HUES48 (cell line): ENCODE measurements around the gene PARD3.
A peak's percentile ranks its signal among the peaks of the same experiment; 100 is the strongest.
"Not testable (repeated sequence)": the region's sequence is repeated elsewhere in the genome, so short reads cannot be mapped to it uniquely, and the experiment has no call there.

Experiments
- H3K27ac ChIP-seq: one replicate; pipeline ENCODE4 v1.7.0; 2013; ENCODE audit warnings: low read depth, low read length, inconsistent platforms
- H3K27me3 ChIP-seq: 2 replicates; pipeline ENCODE4 v1.6.1; 2013; ENCODE audit warnings: mild to moderate bottlenecking, low read length; ENCODE audit not compliant: control insufficient read depth, insufficient read depth
- H3K36me3 ChIP-seq: 2 replicates; pipeline ENCODE4 v1.6.1; 2013; ENCODE audit warnings: low read length; ENCODE audit not compliant: control insufficient read depth, insufficient read depth
- H3K4me1 ChIP-seq: 2 replicates; pipeline ENCODE4 v1.6.1; 2013; ENCODE audit warnings: mild to moderate bottlenecking, low read length; ENCODE audit not compliant: control insufficient read depth, insufficient read depth
- H3K4me3 ChIP-seq: 2 replicates; pipeline ENCODE4 v1.5.1; 2013; ENCODE audit warnings: mild to moderate bottlenecking, low read depth, low read length
- H3K9ac ChIP-seq: 2 replicates; pipeline ENCODE4 v1.6.1; 2013; ENCODE audit warnings: mild to moderate bottlenecking, low read depth, low read length, moderate library complexity
- H3K9me3 ChIP-seq: 2 replicates; pipeline ENCODE4 v1.6.1; 2013; ENCODE audit warnings: low read length; ENCODE audit not compliant: control insufficient read depth, insufficient read depth

Gene PARD3

DNA sequence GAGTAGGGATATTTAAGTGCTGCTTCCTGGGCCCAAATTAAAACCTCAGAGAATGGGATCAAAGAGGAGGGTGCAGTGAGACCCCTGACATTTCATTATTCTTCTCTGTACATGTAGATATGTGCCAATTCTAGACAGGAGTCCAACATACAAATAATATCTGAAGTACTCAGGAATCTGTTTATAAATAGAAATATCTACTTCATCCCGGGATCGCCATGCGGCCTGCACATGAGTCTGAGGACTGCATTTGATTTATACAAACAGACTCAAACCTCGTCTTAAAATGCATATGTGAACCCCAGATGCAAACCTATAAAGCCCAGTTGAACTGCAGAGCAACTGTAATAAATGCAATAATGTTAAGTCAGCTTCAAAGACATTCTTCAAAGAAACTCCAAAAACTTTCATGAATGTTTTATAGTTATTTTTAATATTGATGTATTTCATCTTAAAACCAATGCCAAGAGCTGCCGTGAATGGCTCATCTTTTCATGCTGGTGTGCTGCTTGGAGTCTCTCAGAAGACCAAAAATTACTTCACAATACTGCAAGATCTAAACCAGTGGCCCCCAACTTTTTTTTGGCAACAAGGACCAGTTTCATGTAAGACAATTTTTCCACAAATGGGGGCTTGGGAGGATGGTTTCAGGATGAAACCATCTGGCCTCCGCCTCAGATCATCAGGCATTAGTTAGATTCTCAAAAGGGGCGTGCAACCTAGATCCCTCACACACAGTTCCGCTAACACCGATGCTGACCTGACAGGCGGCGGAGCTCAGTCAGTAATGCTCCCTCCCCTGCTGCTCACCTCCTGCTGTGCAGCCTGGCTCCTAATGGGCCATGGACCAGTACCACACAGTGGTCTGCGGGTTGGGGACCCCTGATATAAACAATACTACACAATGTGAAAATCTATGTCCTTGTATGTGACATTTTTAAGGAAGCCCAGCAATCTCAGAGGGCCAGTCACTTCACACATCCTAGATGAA, 166.9 kb downstream of the PARD3 start:
- Histone ChIP-seq H3K36me3 (no peaks in the 10 kb centered on the region), H3K27me3 (no peaks in the 10 kb centered on the region), H3K4me1 (peaks cover 36% of the 10 kb centered on the region), H3K9ac (no peak overlapping the region), H3K9me3 (no peaks in the 10 kb centered on the region), H3K27ac (no peak overlapping the region), H3K4me3 (no peak overlapping the region)

DNA sequence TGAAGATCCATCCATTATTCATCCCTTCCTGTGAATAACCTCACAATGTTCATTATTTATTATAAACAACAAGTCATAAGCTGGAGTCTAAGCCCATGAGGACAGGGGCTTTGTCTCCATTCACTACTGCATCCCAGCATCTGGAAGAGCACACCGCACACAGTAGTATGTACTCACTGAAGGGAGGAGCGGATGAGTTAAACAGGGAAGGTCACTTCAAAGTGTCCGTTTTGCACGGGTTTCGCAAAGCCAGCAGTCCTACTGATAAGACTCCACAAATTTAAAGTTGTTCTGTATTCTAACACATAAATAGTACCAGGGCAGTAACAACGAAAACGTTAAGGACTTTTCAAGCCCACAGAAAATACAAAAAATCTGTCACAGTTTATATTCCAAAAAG, 167.9 kb downstream of the PARD3 start:
- no peaks in the 10 kb centered on the region for H3K9me3 ChIP-seq
- no peak overlapping the region for H3K4me3 ChIP-seq
- H3K4me1 ChIP-seq = peaks cover 26% of the 10 kb centered on the region
- H3K27ac ChIP-seq = no peak overlapping the region
- no peaks in the 10 kb centered on the region for H3K36me3 ChIP-seq
- no peaks in the 10 kb centered on the region for H3K27me3 ChIP-seq
- H3K9ac ChIP-seq = no peak overlapping the region

DNA sequence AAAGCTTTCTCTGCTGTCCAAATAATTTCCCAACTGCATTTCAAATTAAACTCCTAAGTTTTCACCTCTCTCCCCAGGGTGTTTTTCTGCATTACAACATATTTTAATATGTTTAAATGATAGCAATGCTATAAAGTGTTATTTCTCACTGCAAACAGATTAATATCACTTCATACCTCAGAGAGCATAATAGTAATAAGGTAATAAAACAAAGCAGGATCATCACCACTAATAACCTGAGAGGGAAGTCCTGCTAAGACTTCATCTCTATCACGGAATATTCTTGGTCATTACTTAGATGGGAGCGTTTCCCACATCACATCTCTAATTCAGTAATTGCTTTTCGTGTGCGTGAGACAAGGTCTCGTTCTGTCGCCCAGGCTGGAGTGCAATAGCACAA, 168.8 kb downstream of the PARD3 start:
- H3K4me1 ChIP-seq = peaks cover 17% of the 10 kb centered on the region
- no peak overlapping the region for H3K9ac ChIP-seq

DNA sequence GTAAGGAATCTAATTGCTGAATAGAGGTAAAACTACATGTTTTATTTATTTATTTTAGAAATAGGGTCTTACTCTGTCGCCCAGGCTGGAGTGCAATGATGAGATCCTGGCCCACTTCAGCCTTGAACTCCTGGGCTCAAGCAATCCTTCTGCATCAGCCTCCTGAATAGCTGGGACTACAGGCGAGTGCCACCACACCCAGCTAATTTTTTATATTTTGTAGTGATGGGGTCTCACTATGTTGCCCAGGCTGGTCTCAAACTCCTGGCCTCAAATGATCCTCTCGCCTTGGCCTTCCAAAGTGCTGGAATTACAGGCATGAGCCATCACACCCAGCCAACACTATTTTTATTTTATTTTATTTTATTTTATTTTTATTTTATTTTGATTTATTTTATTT, 170.3 kb downstream of the PARD3 start:
- H3K4me3 ChIP-seq, H3K9me3 ChIP-seq, H3K9ac ChIP-seq, H3K27me3 ChIP-seq, H3K27ac ChIP-seq, H3K36me3 ChIP-seq: not testable (repeated sequence)
- peaks cover 13% of the 10 kb centered on the region for H3K4me1 ChIP-seq

More for the DNA sequence above, 168.8 kb downstream of the PARD3 start:
- Histone ChIP-seq H3K27me3 (no peaks in the 10 kb centered on the region), H3K4me3 (no peak overlapping the region), H3K27ac (no peak overlapping the region), H3K9me3 (no peaks in the 10 kb centered on the region), H3K36me3 (no peaks in the 10 kb centered on the region)

DNA sequence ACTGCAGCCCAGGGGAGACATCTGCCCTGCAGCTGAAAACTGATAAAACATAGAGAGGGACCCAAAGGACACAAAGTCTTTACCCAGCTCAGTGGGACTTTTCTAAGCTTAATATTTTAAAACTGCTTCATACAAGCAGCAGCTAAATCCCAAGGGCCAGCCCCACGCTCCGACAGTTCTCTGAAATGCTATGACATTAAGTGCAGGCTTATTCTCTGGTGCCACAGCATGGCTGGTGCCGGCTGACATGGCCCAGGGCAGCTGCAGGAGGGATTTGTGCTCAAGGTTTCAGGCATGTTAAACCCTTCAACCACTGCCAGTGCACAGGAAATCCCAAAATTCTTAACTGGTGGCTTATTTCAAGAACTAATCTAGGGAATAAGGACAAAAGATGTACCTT, 170.9 kb downstream of the PARD3 start:
- Histone ChIP-seq H3K4me3 (no peak overlapping the region), H3K9ac (no peak overlapping the region), H3K27me3 (no peaks in the 10 kb centered on the region), H3K27ac (no peak overlapping the region), H3K36me3 (no peaks in the 10 kb centered on the region), H3K9me3 (no peaks in the 10 kb centered on the region), H3K4me1 (peaks cover 11% of the 10 kb centered on the region)

DNA sequence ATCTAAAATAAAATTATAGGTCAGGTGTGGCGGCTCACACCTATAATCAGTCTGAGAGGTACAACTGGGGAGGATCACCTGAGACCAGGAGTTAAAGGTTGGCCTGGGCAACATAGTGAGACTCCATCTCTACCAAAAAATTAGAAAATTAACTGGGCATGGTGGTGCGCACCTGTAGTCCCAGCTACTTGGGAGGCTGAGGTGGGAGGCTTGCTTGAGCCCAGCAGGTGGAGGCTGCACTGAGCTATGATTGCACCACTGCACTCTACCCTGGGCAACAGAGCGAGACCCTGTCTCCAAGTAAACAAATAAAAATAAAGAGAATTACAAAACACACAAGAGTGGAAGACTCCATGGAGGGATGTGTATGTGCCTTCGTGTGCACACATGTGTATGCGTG, 171.5 kb downstream of the PARD3 start:
- Histone ChIP-seq H3K36me3 (no peaks in the 10 kb centered on the region), H3K9ac (no peak overlapping the region), H3K4me3 (no peak overlapping the region), H3K9me3 (no peaks in the 10 kb centered on the region), H3K27me3 (no peaks in the 10 kb centered on the region), H3K4me1 (peaks cover 5% of the 10 kb centered on the region), H3K27ac (no peak overlapping the region)

DNA sequence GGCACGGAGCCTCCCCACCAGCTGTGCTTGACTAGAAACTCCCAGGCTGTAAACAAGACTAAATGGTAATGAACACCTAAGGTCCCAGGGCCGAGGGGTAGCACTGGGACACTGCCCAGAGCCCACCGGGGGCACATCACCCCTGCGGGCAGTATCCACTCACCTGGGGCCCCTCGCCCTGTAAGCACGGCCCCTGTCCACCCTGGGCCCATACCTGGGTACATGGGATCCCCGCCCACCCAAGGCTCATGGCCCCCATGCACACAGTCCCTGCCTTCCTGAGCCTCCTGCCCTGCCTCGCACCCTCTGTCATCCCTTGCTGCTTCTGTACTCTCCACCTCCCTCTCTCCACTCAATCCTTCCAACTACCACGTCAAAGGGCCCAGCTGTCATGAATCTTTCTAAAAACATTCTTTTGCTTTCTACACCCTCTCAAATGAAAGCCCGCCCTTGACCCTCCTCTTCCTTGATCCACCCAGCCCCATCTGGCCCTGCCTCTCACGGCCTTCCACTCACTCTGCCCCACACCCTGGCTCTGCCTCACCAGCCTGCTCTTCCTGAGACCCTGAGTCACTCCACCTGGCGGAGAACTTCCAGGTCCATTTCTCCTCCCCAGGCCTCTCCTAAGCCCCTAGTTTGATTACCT, 173.1 kb downstream of the PARD3 start:
- Histone ChIP-seq H3K4me3 (no peak overlapping the region), H3K9ac (no peak overlapping the region), H3K36me3 (no peaks in the 10 kb centered on the region), H3K27ac (no peak overlapping the region), H3K4me1 (peaks cover 13% of the 10 kb centered on the region), H3K27me3 (no peaks in the 10 kb centered on the region), H3K9me3 (no peaks in the 10 kb centered on the region)

DNA sequence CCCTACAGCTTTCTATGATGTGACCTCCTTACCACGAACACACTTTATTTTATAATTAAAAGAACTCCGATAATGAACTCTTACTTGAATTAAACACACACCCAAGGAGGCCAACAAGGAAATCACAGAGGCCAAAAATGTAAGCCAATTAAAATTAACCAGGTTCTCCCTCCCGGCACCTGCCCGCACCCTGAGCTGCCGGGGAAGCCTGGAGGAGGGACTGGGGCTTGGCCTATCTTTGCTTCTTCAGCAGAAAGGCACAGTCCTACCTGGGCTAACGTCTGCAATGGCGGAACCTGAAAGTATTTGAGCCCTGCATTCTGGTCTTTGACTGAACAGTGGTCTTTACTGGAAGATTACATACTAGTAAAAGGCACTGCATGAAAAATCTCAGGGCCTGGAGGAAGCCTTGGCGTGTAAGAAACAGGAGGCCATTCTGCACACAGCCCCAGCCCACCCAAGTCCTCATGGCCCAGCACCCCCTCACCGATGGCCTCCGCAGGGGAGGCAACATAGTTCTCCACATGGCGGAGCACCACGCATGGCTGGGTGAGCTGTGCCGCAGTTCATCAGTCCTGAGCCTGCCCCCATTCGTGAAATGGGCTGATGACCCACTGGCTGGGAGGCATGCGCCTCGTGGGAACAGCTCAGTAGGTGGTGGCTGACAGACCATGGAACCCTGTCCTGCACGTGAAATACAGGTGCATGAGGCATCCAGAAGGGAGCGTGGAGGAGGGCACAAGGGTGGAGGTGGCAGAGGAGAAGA, 173.8 kb downstream of the PARD3 start:
- Histone ChIP-seq H3K4me1 (peaks cover 20% of the 10 kb centered on the region), H3K27me3 (no peaks in the 10 kb centered on the region), H3K4me3 (no peak overlapping the region), H3K36me3 (no peaks in the 10 kb centered on the region), H3K27ac (no peak overlapping the region), H3K9ac (no peak overlapping the region), H3K9me3 (no peaks in the 10 kb centered on the region)

DNA sequence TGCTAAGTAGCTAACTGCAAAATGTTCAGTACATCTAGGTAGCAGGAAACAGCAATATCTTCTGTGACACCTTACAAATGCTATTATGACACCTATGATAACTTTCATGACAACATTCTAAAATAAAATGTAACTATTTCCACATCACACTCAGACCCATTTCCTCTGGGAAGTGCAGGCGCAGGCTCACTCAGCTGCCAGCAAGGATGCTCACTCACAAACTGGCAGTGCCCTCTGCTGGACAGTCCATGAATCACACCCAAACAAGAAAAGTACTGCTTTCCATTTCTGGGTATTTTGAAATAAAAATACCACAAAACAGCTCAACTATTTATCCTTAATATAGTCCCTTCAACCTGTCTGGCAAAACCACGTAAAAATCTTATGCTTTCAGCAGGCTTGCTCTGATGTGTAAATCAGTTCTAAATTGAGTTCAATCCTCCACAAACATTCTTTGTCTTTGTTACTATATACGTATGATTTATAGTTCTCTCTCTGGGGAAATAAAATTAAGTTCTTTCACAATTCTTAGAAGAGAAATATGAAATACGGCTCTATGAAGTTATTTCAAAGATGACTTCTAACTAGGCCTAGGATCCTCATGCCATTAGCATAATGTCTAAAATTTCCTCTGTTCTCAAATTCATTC, 176.6 kb downstream of the PARD3 start:
- H3K4me3 ChIP-seq = no peak overlapping the region
- no peak overlapping the region for H3K9ac ChIP-seq
- no peaks in the 10 kb centered on the region for H3K27me3 ChIP-seq
- no peaks in the 10 kb centered on the region for H3K9me3 ChIP-seq
- H3K36me3 ChIP-seq = no peaks in the 10 kb centered on the region
- H3K27ac ChIP-seq = no peak overlapping the region
- peaks cover 23% of the 10 kb centered on the region for H3K4me1 ChIP-seq

DNA sequence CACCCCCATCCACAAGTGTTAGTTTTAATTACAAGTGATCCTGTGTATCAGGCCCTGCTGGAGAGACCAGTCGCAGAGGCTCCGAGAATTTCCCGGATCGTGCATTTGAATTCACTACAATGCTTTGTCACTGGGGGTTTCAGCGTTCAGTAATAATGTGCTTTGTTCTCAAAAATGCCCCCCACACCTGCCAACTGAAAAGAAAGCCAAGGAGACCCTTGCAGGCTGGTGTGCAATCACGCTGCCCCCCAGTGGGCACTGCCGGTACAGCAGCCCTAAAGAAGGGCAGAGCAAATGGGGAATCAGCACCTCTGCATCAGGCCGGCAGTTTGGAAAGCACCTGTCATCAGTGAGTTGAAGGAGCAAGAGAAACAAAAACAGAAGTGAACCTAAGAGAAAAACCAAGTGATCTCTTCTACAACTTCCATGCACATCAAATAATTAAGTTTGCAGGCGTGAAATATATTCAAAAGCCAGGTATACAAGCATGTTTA, 177.6 kb downstream of the PARD3 start:
- no peaks in the 10 kb centered on the region for H3K9me3 ChIP-seq
- no peaks in the 10 kb centered on the region for H3K36me3 ChIP-seq
- H3K27ac ChIP-seq = peak overlapping the region; percentile 17
- H3K4me1 ChIP-seq = peaks cover 23% of the 10 kb centered on the region
- peak overlapping the region; percentile 14; the same call in 1 of the 2 replicates for H3K4me3 ChIP-seq
- H3K9ac ChIP-seq = 0 out of 2 replicates have a peak overlapping the region, but pooled peaks have one; percentile 13
- no peaks in the 10 kb centered on the region for H3K27me3 ChIP-seq
